Upper lobe of left lung (tissue), 6 donors: ENCODE measurements around the gene IFNGR1. TPM values are rescaled to one million over a fixed set of nuclear protein-coding genes. Genes with fewer than 3 reads are reported as not detected.

Experiments
- ATAC-seq, 2 donors: fragments of 200-7000 bp; cut with Tn5 transposase; one replicate each; pipeline ENCODE4 v1.9.1; 2022; ENCODE audit warnings: mild to moderate bottlenecking in 2 of 2, moderate library complexity in 2 of 2; ENCODE audit not compliant: low FRiP score in 2 of 2
- DNase-seq, 2 donors: peaks; one replicate each; pipeline ENCODE4 v3.0.0-alpha.2; 2019 to 2020
- H3K27ac ChIP-seq, 4 donors: fragments of 200-600 bp; sonication (generic); one replicate each; pipeline ENCODE4 v1.5.1; 2016 to 2019
- H3K27me3 ChIP-seq, 4 donors: fragments of 200-600 bp; sonication (generic); one replicate each; pipeline ENCODE4 v1.5.1; 2017 to 2019
- H3K36me3 ChIP-seq, 4 donors: fragments of 200-600 bp; sonication (generic); one replicate each; pipeline ENCODE4 v1.5.1; 2016 to 2019
- H3K4me1 ChIP-seq, 4 donors: fragments of 200-600 bp; sonication (generic); one replicate each; pipeline ENCODE4 v1.5.1; 2018 to 2019
- H3K4me3 ChIP-seq, 4 donors: fragments of 200-600 bp; sonication (generic); one replicate each; pipeline ENCODE4 v1.5.1; 2017 to 2019; ENCODE audit warnings: mild to moderate bottlenecking in 2 of 4, moderate library complexity in 1 of 4
- H3K9me3 ChIP-seq, 4 donors: fragments of 200-600 bp; sonication (generic); one replicate each; pipeline ENCODE4 v1.5.1; 2018 to 2019
- CTCF ChIP-seq, 6 experiments: fragments of 450-650 bp in 4 of 6; fragments of 200-600 bp in 2 of 6; sonication (generic) in 2 of 6; IDR thresholded peaks; one replicate each; pipeline ENCODE4 v1.5.1; 2016 to 2019; ENCODE audit warnings: antibody characterized with exemption in 6 of 6
- EP300 ChIP-seq, 4 donors: sonication (generic); formaldehyde crosslinking; IDR thresholded peaks; one replicate each; pipeline ENCODE4 v1.5.1; 2017; ENCODE audit warnings: antibody characterized with exemption in 4 of 4, control low read depth in 2 of 4
- POLR2A ChIP-seq, 4 donors: fragments of 450-650 bp; IDR thresholded peaks; one replicate each; pipeline ENCODE4 v1.5.1; 2016 to 2017; ENCODE audit warnings: antibody characterized with exemption in 4 of 4, mild to moderate bottlenecking in 2 of 4
- POLR2AphosphoS5 ChIP-seq, 2 donors: sonication (generic); formaldehyde crosslinking; IDR thresholded peaks; one replicate each; pipeline ENCODE4 v1.5.1; 2017; ENCODE audit warnings: antibody characterized with exemption in 2 of 2
- WGBS, 2 donors: methylation state at CpG; one replicate each; pipeline ENCODE4 v1.1.5; 2017 to 2018; 5-methylcytosine and 5-hydroxymethylcytosine counted together
- total RNA-seq, 6 donors: library from RNA; depleted of rRNA in 4 of 6; stranded (reverse); fragments of >200 nt in 4 of 6; gene quantifications; one replicate each; pipeline versions ENCODE4 v1.1.0 to v1.2.1, GENCODE V29; 2016 to 2021
- donor health status: DM: no; HTN: no; CAD: no; lungs with moderate emphysema.
- donor health status: DM: no; HTN: yes; CAD: no; lungs with severe emphysema.

The IFNGR1 gene
- total RNA-seq, 6 donors from 2014 or later = 94.0 to 216 (median 183) TPM

- DNase-seq = no peak
- Histone ChIP-seq H3K4me3 (no peak overlapping the region), H3K27me3 (no peaks in the 10 kb centered on the region), H3K36me3 (no peaks in the 10 kb centered on the region), H3K27ac (no peak overlapping the region), H3K9me3 (no peaks in the 10 kb centered on the region), H3K4me1 (peaks cover 0 to 4% (median 0%) of the 10 kb centered on the region in 4 donors)
- TF ChIP-seq EP300 (IDR thresholded peaks at IDR 0.05) = no peak
- no peak for TF ChIP-seq POLR2AphosphoS5 (IDR thresholded peaks at IDR 0.05)
- TF ChIP-seq POLR2A (IDR thresholded peaks at IDR 0.05) = no peak
- no peak for TF ChIP-seq CTCF (IDR thresholded peaks at IDR 0.05)
- ATAC-seq = no peak
Measured at GRCh38 chr6:137247724-137248123, 28.5 kb upstream of the IFNGR1 start.

GRCh38 chr6:137246791-137247202 is 27.6 kb upstream of the IFNGR1 start:
- 95 to 97% methylated on average over 1 of the region's 1 CpG for WGBS, 2 donors
- peaks cover 0 to 4% (median 1%) of the 10 kb centered on the region in 4 donors for H3K4me1 ChIP-seq
- H3K27me3 ChIP-seq = no peaks in the 10 kb centered on the region
- TF ChIP-seq POLR2A (IDR thresholded peaks at IDR 0.05) (no peak), CTCF (IDR thresholded peaks at IDR 0.05) (no peak), POLR2AphosphoS5 (IDR thresholded peaks at IDR 0.05) (no peak), EP300 (IDR thresholded peaks at IDR 0.05) (no peak)
- ATAC-seq = no peak
- H3K36me3 ChIP-seq = no peaks in the 10 kb centered on the region
- H3K9me3 ChIP-seq = no peaks in the 10 kb centered on the region
- no peak for DNase-seq
- H3K27ac ChIP-seq = no peak overlapping the region
- no peak overlapping the region for H3K4me3 ChIP-seq

- ATAC-seq = no peak
- no peaks in the 10 kb centered on the region for H3K27me3 ChIP-seq
- DNase-seq = no peak
- WGBS, 2 donors = 97 to 99% methylated on average over 4 of the region's 4 CpGs
- H3K9me3 ChIP-seq = no peaks in the 10 kb centered on the region
- no peak overlapping the region for H3K27ac ChIP-seq
- peaks cover 0 to 6% (median 4%) of the 10 kb centered on the region in 4 donors for H3K4me1 ChIP-seq
- H3K4me3 ChIP-seq = no peak overlapping the region
- no peaks in the 10 kb centered on the region for H3K36me3 ChIP-seq
- no peak for TF ChIP-seq CTCF (IDR thresholded peaks at IDR 0.05)
Measured at GRCh38 chr6:137246164-137246563, 27.0 kb upstream of the IFNGR1 start.

GRCh38 chr6:137241481-137242038 is 22.4 kb upstream of the IFNGR1 start:
- ATAC-seq = no peak
- Histone ChIP-seq H3K4me1 (peaks cover 20 to 50% (median 34%) of the 10 kb centered on the region in 4 donors), H3K4me3 (no peak overlapping the region), H3K27me3 (no peaks in the 10 kb centered on the region), H3K9me3 (no peaks in the 10 kb centered on the region), H3K36me3 (no peaks in the 10 kb centered on the region), H3K27ac (peak overlapping the region; percentile 8 to 78 (median 50))
- no peak for DNase-seq
- TF ChIP-seq POLR2A (IDR thresholded peaks at IDR 0.05) (no peak), EP300 (IDR thresholded peaks at IDR 0.05) (no peak), POLR2AphosphoS5 (IDR thresholded peaks at IDR 0.05) (no peak), CTCF (IDR thresholded peaks at IDR 0.05) (no peak)
- WGBS, 2 donors = 60 to 61% methylated on average over 3 of the region's 3 CpGs

GRCh38 chr6:137240168-137240567 is 21.0 kb upstream of the IFNGR1 start:
- peak; percentile 59 to 91 for ATAC-seq
- peak in 1 of 2 donors; percentile 83 for DNase-seq
- Histone ChIP-seq H3K4me1 (peaks cover 28 to 54% (median 39%) of the 10 kb centered on the region in 4 donors), H3K27ac (peak overlapping the region in 3 of 4 donors; percentile 40 to 78 (median 59)), H3K9me3 (no peaks in the 10 kb centered on the region), H3K4me3 (no peak overlapping the region), H3K36me3 (no peaks in the 10 kb centered on the region), H3K27me3 (no peaks in the 10 kb centered on the region)
- WGBS, 2 donors = 5 to 6% methylated on average over 1 of the region's 1 CpG
- TF ChIP-seq POLR2A (IDR thresholded peaks at IDR 0.05) (no peak), EP300 (IDR thresholded peaks at IDR 0.05) (peak in 1 of 4 donors; percentile 43), POLR2AphosphoS5 (IDR thresholded peaks at IDR 0.05) (peak; percentile 59 to 75)
